ACHN (cell line): ENCODE measurements around the gene ANP32A.
"Not testable (repeated sequence)": the region's sequence is repeated elsewhere in the genome, so short reads cannot be mapped to it uniquely, and the experiment has no call there.

Experiments used
- DNase-seq: peaks from one replicate; pipeline ENCODE4 v3.0.0-alpha.2; 2015
- in situ Hi-C: cut with HindIII; loops from 2 replicates; pipeline ENCODE4 v1.10.0; 2017; ENCODE audit warnings: low sequenced_read_pairs, low pct_ligation_motif_present, low pct_unique_long_range_greater_than_20kb

The ANP32A gene

DNA sequence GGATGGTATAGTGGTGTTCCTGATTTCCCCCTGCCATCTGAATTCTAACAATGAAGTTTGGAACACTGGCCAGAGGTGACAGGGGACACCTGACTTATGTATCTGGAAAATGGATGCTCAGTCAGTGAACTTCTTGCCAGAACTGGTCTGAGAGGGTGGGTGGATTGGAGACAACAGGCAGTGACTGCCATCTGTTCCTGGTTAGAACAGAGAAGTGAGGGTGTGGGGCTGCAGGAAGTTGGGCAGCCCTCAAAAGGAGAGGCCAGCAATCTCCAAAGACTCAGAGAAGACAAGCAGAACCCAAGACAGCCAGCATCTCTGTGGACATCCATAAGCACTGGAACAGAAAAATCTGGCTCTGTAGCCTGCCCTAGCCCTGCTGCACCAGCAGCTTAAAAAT lies 50.5 kb downstream of the ANP32A start:
- in situ Hi-C loops: no loop called here
- no peak for DNase-seq

DNA sequence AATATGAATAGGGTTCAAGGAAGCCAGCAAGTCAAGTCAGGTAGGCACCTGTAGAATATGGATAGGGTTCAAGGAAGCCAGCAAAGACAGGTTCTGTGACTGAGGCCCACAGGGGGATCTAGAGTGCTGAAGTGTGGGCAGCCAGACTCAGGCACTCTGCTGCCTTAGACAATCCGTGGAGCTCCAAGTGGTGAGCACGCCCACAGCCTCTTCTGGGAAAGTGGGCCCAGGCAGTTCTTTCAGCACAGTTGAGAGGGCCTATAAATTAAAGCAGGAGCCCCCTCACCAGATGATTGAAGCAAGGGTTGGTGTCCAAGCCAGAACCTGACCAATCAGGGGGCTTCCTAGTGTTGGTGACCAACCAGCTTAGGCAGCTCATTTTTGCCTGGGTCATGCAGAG lies 51.0 kb downstream of the ANP32A start:
- no peak for DNase-seq
- in situ Hi-C loops: no loop called here

DNA sequence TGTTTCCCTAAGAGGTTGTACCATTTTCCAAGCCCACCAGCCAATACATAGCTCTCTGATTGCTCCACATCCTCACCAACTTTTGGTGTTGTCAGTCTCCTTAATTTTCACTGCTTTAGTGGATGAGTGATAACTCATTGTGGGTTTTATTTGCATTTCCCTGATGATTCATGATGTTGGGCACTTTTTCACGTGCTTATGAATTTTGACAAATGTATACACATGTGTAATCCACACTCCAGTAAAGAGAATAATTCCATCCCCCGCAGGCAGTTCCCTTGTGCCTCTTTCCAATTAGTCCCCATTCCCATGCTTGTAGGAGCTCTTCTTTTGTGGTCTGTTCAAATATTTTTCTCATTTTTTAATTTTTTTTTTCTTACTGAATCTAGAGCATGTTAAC lies 52.4 kb downstream of the ANP32A start:
- no peak for DNase-seq
- in situ Hi-C loops: no loop called here

DNA sequence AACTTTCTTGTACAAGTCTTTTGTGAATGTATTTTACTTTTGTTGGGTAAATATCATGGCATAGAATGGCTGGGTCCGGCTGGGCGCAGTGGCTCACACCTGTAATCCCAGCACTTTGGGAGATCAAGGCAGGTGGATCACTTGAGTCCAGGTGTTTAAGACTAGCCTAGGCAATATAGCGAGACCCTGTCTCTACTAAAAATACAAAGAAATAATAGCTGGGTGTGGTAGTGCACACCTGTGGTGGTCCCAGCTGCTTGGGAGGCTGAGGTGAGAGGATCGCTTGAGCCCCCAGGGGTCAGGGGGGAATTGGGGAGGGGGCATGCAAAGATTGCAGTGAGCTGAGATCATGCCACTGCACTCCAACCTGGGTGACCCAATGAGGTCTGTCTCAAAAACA lies 52.9 kb downstream of the ANP32A start:
- in situ Hi-C loops: no loop called here
- no peak for DNase-seq

DNA sequence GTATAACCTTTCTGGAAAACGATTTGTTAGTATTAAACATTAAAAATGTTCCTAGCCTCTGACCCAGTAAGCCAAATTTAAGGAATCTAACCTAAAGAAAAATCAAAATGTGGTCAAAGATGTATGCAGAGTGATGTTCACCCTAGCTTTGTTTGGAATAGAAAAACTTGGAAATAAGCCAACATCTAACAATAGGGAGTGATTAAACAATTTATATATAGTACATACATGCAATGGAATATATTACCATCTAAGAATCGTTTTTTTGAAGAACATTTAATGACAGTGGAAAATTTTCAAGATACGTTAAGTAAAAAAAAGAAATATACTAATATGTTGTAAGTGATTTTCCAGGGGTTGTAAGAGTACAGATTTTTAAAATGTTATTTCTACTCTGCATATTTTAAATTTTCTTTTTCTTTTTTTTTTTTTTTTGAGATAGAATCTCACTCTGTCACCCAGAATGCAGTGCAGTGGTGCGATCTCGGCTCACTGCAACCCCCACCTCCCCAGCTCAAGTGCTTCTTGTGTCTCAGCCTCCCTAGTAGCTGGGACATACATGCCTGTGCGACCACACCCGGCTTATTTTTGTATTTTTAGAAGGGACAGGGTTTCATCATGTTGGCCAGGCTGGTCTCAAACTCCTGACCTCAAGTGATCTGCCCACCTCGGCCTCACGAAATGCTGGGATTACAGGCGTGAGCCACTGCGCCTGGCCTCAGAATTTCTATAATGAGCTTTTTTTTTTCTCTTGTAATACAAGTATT lies 54.9 kb downstream of the ANP32A start:
- in situ Hi-C loops: no loop called here
- DNase-seq: no peak

DNA sequence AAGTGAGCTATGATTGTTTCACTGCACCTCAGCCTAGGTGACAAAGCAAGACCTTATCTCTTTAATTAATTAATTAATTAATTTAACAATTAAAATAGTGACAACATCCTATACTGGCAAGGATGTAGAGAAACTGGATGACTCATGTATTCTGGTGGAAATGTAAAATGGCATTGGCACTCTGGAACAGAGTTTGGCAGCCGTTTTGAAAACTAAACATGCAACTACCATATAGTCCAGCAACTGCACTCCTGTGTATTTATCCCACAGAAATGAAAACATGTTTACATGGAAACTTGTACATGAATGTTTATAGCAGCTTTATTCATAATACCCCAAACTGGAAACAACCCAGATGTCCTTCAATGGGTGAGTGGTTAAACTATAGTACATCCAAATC lies 56.6 kb downstream of the ANP32A start:
- in situ Hi-C loops: no loop called here
- DNase-seq: no peak

DNA sequence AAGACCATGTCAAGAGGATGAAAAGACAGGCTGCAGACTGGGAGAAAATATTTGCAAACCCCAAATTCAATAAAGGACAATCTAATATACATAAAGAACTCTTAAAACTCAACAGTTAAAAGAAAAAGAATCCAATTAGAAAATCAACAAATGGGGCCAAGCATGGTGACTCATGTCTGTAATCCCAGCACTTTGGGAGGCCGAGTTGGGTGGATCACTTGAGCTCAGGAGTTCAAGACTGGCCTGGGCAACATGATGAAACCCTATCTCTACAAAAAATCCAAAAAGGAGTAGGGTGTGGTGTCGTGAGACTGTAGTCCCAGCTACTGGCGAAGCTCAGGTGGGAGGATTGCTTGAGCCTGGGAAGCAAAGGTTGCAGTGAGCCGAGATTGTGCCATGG lies 57.6 kb downstream of the ANP32A start:
- in situ Hi-C loops: no loop called here
- DNase-seq: no peak

DNA sequence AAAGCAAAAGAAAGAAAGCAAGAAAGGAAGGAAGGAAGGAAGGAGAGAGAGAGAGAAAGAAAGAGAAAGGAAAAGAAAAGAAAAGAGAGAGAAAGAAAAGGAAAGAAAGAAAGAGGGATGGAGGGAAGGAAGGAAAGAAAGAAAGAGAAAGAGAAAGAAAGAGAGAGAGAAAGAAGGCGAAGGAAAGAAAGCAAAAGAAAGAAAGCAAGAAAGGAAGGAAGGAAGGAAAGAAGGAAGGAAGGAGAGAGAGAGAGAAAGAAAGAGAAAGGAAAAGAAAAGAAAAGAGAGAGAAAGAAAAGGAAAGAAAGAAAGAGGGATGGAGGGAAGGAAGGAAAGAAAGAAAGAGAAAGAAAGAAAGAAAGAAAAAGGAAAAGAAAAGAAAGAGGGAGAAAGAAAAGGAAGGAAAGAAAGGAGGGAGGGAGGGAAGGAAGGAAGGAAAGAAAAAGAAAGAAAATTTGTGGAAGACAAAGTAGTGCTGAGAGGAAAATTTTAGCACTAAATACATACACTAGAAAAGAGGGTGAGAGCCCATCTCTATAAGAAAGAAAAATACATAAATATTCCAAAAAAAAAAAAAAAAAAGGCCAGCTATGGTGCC lies 60.6 kb downstream of the ANP32A start:
- in situ Hi-C loops, DNase-seq: not testable (repeated sequence)

DNA sequence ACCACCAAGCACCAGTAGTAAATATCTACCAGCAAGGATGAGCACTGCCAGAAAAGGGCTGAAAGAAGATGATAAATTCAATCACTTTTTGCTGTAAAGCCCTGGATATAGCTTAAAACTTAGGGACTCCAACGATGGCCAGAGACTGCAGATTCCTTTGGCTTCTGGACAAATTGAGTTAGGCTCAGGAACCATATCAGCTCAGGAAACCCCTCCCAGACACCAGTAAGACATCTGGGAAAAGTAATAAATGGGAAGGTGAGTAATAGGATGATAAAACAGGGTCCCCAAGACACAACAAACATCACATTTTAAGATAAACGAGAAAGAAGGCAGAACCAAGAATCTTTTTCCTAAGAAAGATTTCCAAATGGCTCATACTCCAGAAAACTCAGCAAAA lies 65.0 kb downstream of the ANP32A start:
- in situ Hi-C loops: no loop called here
- DNase-seq: no peak

DNA sequence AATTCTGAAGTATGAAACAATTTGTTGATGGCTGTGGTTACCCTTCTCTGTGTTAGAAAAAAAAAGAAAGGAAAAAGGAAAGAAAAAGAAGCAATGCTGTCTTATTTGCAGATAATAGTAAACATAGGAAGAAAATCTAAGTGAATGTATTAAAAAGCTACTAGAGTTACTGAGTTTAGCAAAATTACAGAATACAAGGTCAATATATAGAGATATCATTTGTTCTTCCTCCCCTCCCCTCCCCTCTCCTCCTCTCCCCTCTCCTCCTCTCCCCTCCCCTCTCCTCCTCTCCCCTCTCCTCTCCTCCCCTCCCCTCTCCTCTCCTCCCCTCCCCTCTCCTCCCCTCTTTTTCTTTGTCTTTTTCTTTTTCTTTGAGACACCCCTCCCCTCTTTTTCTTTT lies 69.1 kb downstream of the ANP32A start:
- no peak for DNase-seq
- in situ Hi-C loops: no loop called here

DNA sequence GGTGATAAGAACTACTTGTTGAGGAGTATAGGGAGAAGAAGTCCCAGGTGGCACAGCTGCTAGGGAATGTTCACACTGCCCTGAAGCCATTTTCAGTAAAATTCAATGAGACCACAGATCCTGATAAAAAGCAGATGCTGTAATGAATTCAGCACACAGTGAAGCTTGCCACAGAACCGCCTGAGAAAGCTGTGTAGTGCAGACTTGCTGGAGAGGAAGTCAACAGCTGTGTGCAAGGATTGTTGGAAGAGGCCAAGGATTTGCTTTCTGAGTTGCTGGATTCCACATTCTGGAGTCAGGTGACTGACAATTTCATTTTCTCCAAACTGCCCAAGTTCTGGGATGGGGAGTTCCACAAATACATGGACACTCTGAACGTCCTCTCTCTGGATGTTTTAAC lies 70.9 kb downstream of the ANP32A start:
- DNase-seq: no peak
- in situ Hi-C loops: no loop called here

DNA sequence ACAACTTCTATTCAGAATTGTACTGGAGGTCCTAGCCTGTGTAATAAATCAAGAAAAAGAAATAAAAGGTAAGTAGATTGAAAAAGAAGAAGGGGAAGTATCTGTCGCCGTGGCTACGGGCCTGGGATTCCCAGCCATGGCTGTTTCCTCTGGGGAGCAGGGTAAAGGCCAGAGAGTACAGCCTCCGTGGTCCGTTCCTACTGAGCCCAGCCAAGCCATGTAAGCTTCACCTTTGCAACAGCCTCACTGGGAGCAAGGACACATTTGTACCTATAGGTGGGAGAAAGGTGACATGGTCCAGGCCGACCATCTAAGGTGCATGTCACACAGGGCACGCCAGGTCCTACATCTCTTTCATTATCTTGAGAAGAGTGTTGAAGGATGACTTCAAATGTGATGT lies 71.3 kb downstream of the ANP32A start:
- DNase-seq: no peak
- in situ Hi-C loops: no loop called here

DNA sequence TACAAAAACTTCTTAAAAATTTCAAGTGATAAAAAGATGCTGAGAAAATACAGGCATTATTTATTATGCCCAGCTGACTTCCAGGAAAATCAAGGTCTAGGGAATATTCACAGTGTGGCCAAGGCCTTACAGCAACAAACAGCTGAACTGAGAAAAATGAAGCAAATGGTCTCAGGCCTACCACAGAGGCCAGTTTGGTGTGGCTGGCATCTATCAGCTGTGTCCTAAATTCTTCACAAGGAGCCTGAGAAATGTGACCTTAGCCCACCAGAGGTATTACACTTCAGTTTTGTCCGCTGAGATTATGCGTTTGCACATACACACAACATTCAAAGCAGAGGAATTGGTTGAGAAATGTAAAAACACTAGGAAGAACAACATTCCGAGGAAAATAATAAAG lies 77.4 kb downstream of the ANP32A start:
- no peak for DNase-seq
- in situ Hi-C loops: no loop called here

DNA sequence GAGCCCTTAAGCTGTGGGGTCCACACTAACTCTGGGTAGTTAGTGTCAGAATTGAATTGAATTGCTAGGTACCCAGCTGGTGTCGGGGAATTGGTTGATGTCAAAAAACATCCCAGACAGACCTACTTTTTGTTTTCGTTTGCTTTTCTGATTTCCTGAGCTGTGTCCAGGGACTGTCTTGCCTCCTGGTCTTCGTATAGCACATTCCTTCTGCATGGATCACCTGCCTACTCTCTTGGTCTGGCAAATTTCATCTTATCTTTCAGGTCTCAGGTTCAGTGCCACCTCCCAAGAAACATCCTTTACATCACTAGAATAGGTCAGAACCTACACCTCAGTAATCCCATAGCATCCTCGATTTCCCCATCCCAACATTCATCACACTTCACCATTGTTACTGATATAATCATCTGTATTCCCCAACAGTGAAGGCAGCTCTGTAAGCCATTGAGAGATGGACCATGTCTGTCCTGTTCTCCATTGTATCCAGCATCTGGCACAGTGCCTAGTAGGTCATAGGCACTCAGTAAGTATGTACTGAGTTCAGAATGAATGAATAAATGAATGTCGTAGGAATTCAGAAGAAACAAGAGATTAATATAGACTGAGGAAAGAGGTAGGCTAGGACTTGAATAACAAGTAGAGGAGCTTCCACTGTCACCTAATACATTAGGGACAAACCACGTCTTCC lies 81.2 kb downstream of the ANP32A start:
- in situ Hi-C loops: no loop called here
- no peak for DNase-seq

DNA sequence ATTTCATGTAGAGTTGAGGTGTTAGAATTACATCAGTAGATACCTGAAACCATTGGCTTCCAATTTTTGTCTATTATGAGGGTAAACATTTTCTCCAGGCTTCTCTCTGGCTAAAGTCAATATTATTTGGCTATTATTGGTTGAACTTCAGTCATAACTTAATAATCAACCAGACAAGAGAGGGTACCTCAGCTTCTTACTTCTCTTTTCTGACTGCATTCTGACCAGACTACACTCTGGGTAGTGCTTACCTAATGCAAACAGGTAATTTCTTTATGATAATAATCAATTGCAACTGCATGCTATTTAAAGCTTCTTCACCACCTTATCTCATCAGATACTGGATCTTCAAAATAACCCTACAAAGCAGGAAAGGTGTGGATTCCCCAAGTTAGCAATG lies 85.1 kb downstream of the ANP32A start:
- in situ Hi-C loops: no loop called here
- no peak for DNase-seq

DNA sequence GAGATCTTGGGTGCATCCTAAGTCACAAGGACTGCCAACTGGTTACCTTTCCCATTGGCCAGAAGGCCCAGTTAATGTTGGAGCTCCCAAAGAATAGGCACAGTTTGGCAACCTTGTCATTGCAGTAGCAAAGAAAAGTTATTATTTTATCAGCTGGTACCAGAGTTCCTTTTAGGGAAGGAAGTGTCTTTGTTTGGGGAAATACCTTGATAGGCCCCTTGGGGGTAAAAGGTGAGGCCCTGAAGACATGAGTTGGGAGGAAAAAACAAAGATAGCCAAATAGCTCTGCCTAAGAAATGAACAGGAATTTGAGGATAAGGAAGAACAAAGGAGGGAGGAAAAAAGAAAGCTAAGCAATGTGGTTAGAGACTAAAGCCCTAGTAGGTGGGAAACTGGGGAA lies 85.8 kb downstream of the ANP32A start:
- in situ Hi-C loops: no loop called here
- DNase-seq: no peak

DNA sequence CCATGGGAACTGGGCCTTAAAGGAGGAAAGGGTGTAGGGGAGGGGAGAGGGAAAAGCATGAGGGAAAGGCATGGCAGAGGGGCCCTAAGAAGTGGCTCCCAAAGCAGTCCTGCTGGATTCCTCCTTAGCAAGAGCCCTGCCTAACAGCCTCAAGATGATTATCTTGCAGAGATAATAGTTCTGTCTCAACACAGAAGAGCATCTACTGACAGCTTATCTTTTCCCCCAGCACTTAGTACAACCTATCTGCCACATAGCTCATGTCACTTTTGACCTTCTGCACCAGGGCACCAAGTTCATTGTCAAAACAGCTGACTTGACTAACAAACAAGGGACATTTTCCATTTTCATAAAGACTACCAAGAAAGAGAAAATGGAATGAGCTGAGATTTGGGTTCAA lies 86.3 kb downstream of the ANP32A start:
- in situ Hi-C loops: no loop called here
- no peak for DNase-seq

DNA sequence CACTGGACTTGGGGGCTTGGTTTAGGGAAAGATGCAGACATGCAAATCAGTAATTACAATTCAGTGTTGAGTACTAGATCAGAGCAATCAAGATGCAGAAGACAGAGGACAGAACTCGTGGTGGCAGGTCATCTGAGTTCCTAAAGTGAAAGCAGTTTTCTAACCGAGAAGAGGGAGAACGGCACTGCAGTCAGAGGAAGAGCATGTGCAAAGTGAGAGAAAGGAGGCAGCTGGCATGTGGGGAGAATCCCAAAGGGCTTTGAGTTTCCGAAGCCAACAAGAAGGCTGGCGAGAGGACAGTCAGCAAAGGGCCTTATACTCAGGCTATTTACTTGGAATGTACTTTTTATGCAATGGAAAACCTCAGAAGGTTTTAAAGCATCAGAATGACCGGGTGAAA lies 87.0 kb downstream of the ANP32A start:
- in situ Hi-C loops: no loop called here

DNA sequence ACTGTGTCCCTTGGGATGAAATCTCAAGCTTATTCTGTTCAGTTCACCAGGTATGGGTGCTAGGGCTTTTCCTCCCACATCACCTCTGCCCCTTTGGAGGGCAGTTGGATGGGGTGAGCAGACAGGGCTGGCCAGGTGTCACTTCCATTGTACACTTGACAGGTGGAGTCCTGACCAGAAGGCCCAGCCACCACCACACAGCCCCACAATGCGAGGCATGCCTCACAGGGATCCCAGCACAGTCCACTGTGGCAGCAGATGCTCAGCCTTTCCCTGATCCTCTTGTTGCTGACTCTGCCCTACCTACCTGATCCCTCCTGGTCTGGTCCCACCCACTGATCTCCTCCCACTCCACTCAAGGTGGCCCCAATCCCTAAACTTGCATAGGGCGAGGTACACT lies 88.2 kb downstream of the ANP32A start:
- in situ Hi-C loops: no loop called here

More for the DNA sequence above, 87.0 kb downstream of the ANP32A start:
- no peak for DNase-seq

More for the DNA sequence above, 88.2 kb downstream of the ANP32A start:
- no peak for DNase-seq
